Esophagus muscularis mucosa (tissue), 3 donors: ENCODE results near the gene SMIM31.

Experiments used
- CTCF ChIP-seq, 3 experiments: fragments of 200-600 bp in 2 of 3; fragments of 450-650 bp in 1 of 3; sonication (generic) in 2 of 3; IDR thresholded peaks; one replicate each; pipeline ENCODE4 v1.5.1; 2017 to 2019; ENCODE audit warnings: antibody characterized with exemption in 3 of 3, mild to moderate bottlenecking in 2 of 3, moderate library complexity in 1 of 3
- POLR2AphosphoS5 ChIP-seq, 2 donors: sonication (generic); formaldehyde crosslinking; IDR thresholded peaks; one replicate each; pipeline ENCODE4 v1.6.1; 2017; ENCODE audit warnings: antibody characterized with exemption in 2 of 2

GRCh38 chr4:164815711-164816110, 61.8 kb downstream of the SMIM31 start:
- TF ChIP-seq CTCF (IDR thresholded peaks at IDR 0.05) (no peak), POLR2AphosphoS5 (IDR thresholded peaks at IDR 0.05) (no peak)
